ENCODE measurements around the gene PLTP. TPM values are rescaled to one million over a fixed set of nuclear protein-coding genes. Genes with fewer than 3 reads are reported as not detected.

The PLTP gene
- total RNA-seq, 1 donor from 2014 or later: 162 TPM

GRCh38 chr20:45880988-45881788, 30.8 kb downstream of the PLTP start, which contains the start of gene ZSWIM1:
Gene ZSWIM1 (plus strand): TSS chr20:45881227. CDS start chr20:45882593, 1,366 bp downstream.
- peak; percentile 81 for FAIRE-seq
- Histone ChIP-seq H3K4me1 (ENCODE audit: insufficient read depth, low read length) (peaks cover 10% of the 10 kb centered on the region), H3K9me3 (ENCODE audit: insufficient read depth, low read depth, low read length) (no peaks in the 10 kb centered on the region), H3K4me3 (ENCODE audit: insufficient read depth, low read depth, low read length) (peak within 1 kb of the TSS; percentile 92), H2AFZ (ENCODE audit: low read depth, low read length) (peak within 1 kb of the TSS; percentile 72), H3K4me2 (ENCODE audit: low read length) (peak within 1 kb of the TSS; percentile 89), H3K27ac (ENCODE audit: low read depth, low read length) (peak within 1 kb of the TSS; percentile 73), H4K20me1 (ENCODE audit: insufficient read depth, low read length) (peaks cover 17% of the 10 kb centered on the region), H3K79me2 (ENCODE audit: insufficient read depth, low read length) (peaks cover 31% of the 10 kb centered on the region), H3K36me3 (ENCODE audit: insufficient read depth, low read length) (peaks cover 12% of the 10 kb centered on the region), H3K9ac (ENCODE audit: low read length) (peak within 1 kb of the TSS; percentile 89), H3K27me3 (ENCODE audit: insufficient read depth, low read length) (no peaks in the 10 kb centered on the region)
- H3K9me3 Mint-ChIP-seq (ENCODE audit: unreplicated experiment): no peaks in the 10 kb centered on the region
- H3K4me3 Mint-ChIP-seq (ENCODE audit: unreplicated experiment): peak within 1 kb of the TSS; percentile 91
- H3K4me1 Mint-ChIP-seq (ENCODE audit: low read depth, unreplicated experiment): peaks cover 18% of the 10 kb centered on the region
- H3K27ac Mint-ChIP-seq (ENCODE audit: unreplicated experiment): peak within 1 kb of the TSS; percentile 83
- DNase-seq (ENCODE audit: low read depth): peak; percentile 96
- TF ChIP-seq CTCF (IDR thresholded peaks at IDR 0.05; ENCODE audit: insufficient read depth, low read depth, low read length) (no peak), EZH2 (IDR thresholded peaks at IDR 0.05; ENCODE audit: insufficient read depth, low read length) (no peak)
- H3K36me3 Mint-ChIP-seq (ENCODE audit: low read depth, unreplicated experiment): peaks cover 19% of the 10 kb centered on the region
- no peaks in the 10 kb centered on the region for H3K27me3 Mint-ChIP-seq (ENCODE audit: low read depth, unreplicated experiment)

GRCh38 chr20:45878076-45878761, 33.7 kb downstream of the PLTP start:
- Histone ChIP-seq H3K4me3 (ENCODE audit: insufficient read depth, low read depth, low read length) (no peak overlapping the region), H3K27ac (ENCODE audit: low read depth, low read length) (no peak overlapping the region), H3K27me3 (ENCODE audit: insufficient read depth, low read length) (no peaks in the 10 kb centered on the region), H3K79me2 (ENCODE audit: insufficient read depth, low read length) (peaks cover 22% of the 10 kb centered on the region), H3K9me3 (ENCODE audit: insufficient read depth, low read depth, low read length) (no peaks in the 10 kb centered on the region), H3K4me2 (ENCODE audit: low read length) (no peak overlapping the region), H3K36me3 (ENCODE audit: insufficient read depth, low read length) (peaks cover 6% of the 10 kb centered on the region), H3K9ac (ENCODE audit: low read length) (no peak overlapping the region), H4K20me1 (ENCODE audit: insufficient read depth, low read length) (peaks cover 8% of the 10 kb centered on the region), H3K4me1 (ENCODE audit: insufficient read depth, low read length) (no peaks in the 10 kb centered on the region), H2AFZ (ENCODE audit: low read depth, low read length) (no peak overlapping the region)
- Mint-ChIP-seq H3K36me3 (ENCODE audit: low read depth, unreplicated experiment) (peaks cover 14% of the 10 kb centered on the region), H3K27me3 (ENCODE audit: low read depth, unreplicated experiment) (no peaks in the 10 kb centered on the region), H3K4me1 (ENCODE audit: low read depth, unreplicated experiment) (peaks cover 9% of the 10 kb centered on the region), H3K4me3 (ENCODE audit: unreplicated experiment) (no peak overlapping the region), H3K9me3 (ENCODE audit: unreplicated experiment) (no peaks in the 10 kb centered on the region), H3K27ac (ENCODE audit: unreplicated experiment) (no peak overlapping the region)
- DNase-seq (ENCODE audit: low read depth): no peak
- TF ChIP-seq CTCF (IDR thresholded peaks at IDR 0.05; ENCODE audit: insufficient read depth, low read depth, low read length): no peak
- no peak for TF ChIP-seq EZH2 (IDR thresholded peaks at IDR 0.05; ENCODE audit: insufficient read depth, low read length)
- no peak for FAIRE-seq

Measured in astrocyte (in vitro differentiated cells and primary cell).